IMR-90 (cell line): ENCODE data around the gene ECM2. TPM values are rescaled to one million over a fixed set of nuclear protein-coding genes. Genes with fewer than 3 reads are reported as not detected.

Source experiments
- ATAC-seq: fragments of 200-7000 bp; cut with Tn5 transposase; 2 replicates; pipeline ENCODE4 v1.9.1; 2020; ENCODE audit warnings: low read depth, mild to moderate bottlenecking, moderate library complexity
- BruUV-seq: library from RNA; stranded (reverse); fragments of 400-500 nt; replicated peaks from 2 replicates; lab custom pipeline; 2021; lab: Mats Ljungman, UMichigan
- CTCF ChIA-PET: fragments of 300-600 bp; formaldehyde crosslinking; extraction: SDS; loops from one replicate; lab custom pipeline; 2021; ENCODE audit warnings: antibody characterized with exemption; lab: Yijun Ruan, JAX
- POLR2A ChIA-PET: fragments of 300-600 bp; sonication (Branson Sonifier 250); formaldehyde crosslinking; loops from one replicate; lab custom pipeline; 2022; ENCODE audit warnings: antibody characterized with exemption; ENCODE audit not compliant: unreplicated experiment; lab: Charles Lee
- DNase-seq: peaks from one replicate; pipeline ENCODE4 v3.0.0; 2013
- H2AFZ ChIP-seq: replicated peaks from 2 replicates; pipeline ENCODE3; 2013; ENCODE audit warnings: low read length, mild to moderate bottlenecking; ENCODE audit not compliant: poor library complexity
- H2AK5ac ChIP-seq: 2 replicates; pipeline ENCODE4 v1.6.1; 2013; ENCODE audit warnings: low read depth, low read length, inconsistent platforms
- H2AK9ac ChIP-seq: replicated peaks from 2 replicates; pipeline ENCODE3; 2013; ENCODE audit warnings: mild to moderate bottlenecking, low read depth, low read length, moderate library complexity; ENCODE audit not compliant: poor library complexity
- H2BK120ac ChIP-seq: 2 replicates; pipeline ENCODE4 v1.6.1; 2013; ENCODE audit warnings: low read depth, low read length, inconsistent platforms
- H2BK15ac ChIP-seq: 3 replicates; pipeline ENCODE4 v1.6.1; 2013; ENCODE audit warnings: low read depth, low read length, inconsistent platforms
- H2BK20ac ChIP-seq: 2 replicates; pipeline ENCODE4 v1.6.1; 2013; ENCODE audit warnings: low read depth, mild to moderate bottlenecking, inconsistent platforms, low read length, moderate library complexity
- H2BK5ac ChIP-seq: 2 replicates; pipeline ENCODE4 v1.6.1; 2013; ENCODE audit warnings: mild to moderate bottlenecking, low read depth, low read length, inconsistent platforms; ENCODE audit not compliant: poor library complexity, severe bottlenecking
- H3K14ac ChIP-seq: replicated peaks from 2 replicates; pipeline ENCODE4 v1.6.1; 2013; ENCODE audit warnings: low read depth, low read length, inconsistent platforms
- H3K18ac ChIP-seq: 2 replicates; pipeline ENCODE4 v1.6.1; 2013; ENCODE audit warnings: low read depth, low read length, control low read depth
- H3K23ac ChIP-seq: 2 replicates; pipeline ENCODE4 v1.6.1; 2013; ENCODE audit warnings: low read depth, low read length, inconsistent platforms
- H3K27ac ChIP-seq: 2 replicates; pipeline ENCODE4 v1.5.1; 2013; ENCODE audit warnings: mild to moderate bottlenecking, control low read depth, low read length; ENCODE audit not compliant: insufficient read depth
- H3K27me3 ChIP-seq: 2 replicates; pipeline ENCODE4 v1.6.1; 2013; ENCODE audit warnings: low read length; ENCODE audit not compliant: control insufficient read depth, insufficient read depth
- H3K36me3 ChIP-seq: 2 replicates; pipeline ENCODE4 v1.6.1; 2013; ENCODE audit warnings: low read length, mixed read lengths; ENCODE audit not compliant: control insufficient read depth, insufficient read depth
- H3K4ac ChIP-seq: 2 replicates; pipeline ENCODE4 v1.6.1; 2013; ENCODE audit warnings: low read depth, low read length, inconsistent platforms
- H3K4me1 ChIP-seq: 2 replicates; pipeline ENCODE4 v1.6.1; 2013; ENCODE audit warnings: low read length, mixed read lengths; ENCODE audit not compliant: control insufficient read depth, insufficient read depth
- H3K4me2 ChIP-seq: 2 replicates; pipeline ENCODE4 v1.6.1; 2013; ENCODE audit warnings: low read depth, mild to moderate bottlenecking, control low read depth, low read length, moderate library complexity
- H3K4me3 ChIP-seq: 2 replicates; pipeline ENCODE4 v1.5.1; 2013; ENCODE audit warnings: low read depth, mild to moderate bottlenecking, control low read depth, low read length, moderate library complexity; ENCODE audit not compliant: insufficient read depth
- H3K56ac ChIP-seq: 2 replicates; pipeline ENCODE4 v1.6.1; 2013; ENCODE audit warnings: low read length, inconsistent platforms; ENCODE audit not compliant: insufficient read depth; ENCODE audit errors: extremely low read depth
- H3K79me1 ChIP-seq, 2 experiments: 2 replicates each; pipeline ENCODE4 v1.6.1; 2013; ENCODE audit warnings: low read length in 2 of 2, inconsistent platforms in 1 of 2, low read depth in 1 of 2
- H3K9ac ChIP-seq: 2 replicates; pipeline ENCODE4 v1.6.1; 2013; ENCODE audit warnings: low read depth, low read length, control low read depth
- H3K9me1 ChIP-seq: 2 replicates; pipeline ENCODE4 v1.6.1; 2013; ENCODE audit warnings: low read length, inconsistent platforms; ENCODE audit not compliant: insufficient read depth
- H3K9me3 ChIP-seq: 2 replicates; pipeline ENCODE4 v1.6.1; 2013; ENCODE audit warnings: low read length; ENCODE audit not compliant: control insufficient read depth, insufficient read depth
- H4K20me1 ChIP-seq: 2 replicates; pipeline ENCODE4 v1.6.1; 2013; ENCODE audit warnings: low read length, inconsistent platforms; ENCODE audit not compliant: insufficient read depth
- H4K5ac ChIP-seq: 2 replicates; pipeline ENCODE4 v1.6.1; 2013; ENCODE audit warnings: mild to moderate bottlenecking, low read depth, low read length, control low read depth
- H4K8ac ChIP-seq, 2 experiments: 2 replicates each; pipeline ENCODE4 v1.6.1; 2013; ENCODE audit warnings: low read depth in 2 of 2, low read length in 2 of 2, control low read depth in 1 of 2, inconsistent platforms in 1 of 2
- H4K91ac ChIP-seq: 2 replicates; pipeline ENCODE4 v1.6.1; 2013; ENCODE audit warnings: low read depth, low read length, inconsistent platforms; ENCODE audit not compliant: insufficient read depth
- BHLHE40 ChIP-seq: fragments of 150-350 bp; IDR thresholded peaks from 2 replicates; pipeline ENCODE4 v1.6.1; 2016; ENCODE audit warnings: mild to moderate bottlenecking, low read depth, low read length
- RFX5 ChIP-seq: IDR thresholded peaks from 2 replicates; pipeline ENCODE4 v1.8.0; 2012; ENCODE audit warnings: low read depth, mild to moderate bottlenecking, low read length, moderate library complexity
- WGBS, 2 experiments: methylation state at CpG; one replicate each; pipeline versions ENCODE4 v1.1.5 to v1.1.7; 2013; ENCODE audit warnings: missing lambda C conversion rate in 2 of 2; ENCODE audit not compliant: insufficient read length in 1 of 2; ENCODE audit errors: extremely low coverage in 2 of 2; 5-methylcytosine and 5-hydroxymethylcytosine counted together
- dilution Hi-C: fragments of 300-500 bp; cut with HindIII; formaldehyde crosslinking; loops from one replicate; pipeline ENCODE4 v1.14.3; 2018; ENCODE audit warnings: low sequenced_read_pairs; ENCODE audit not compliant: unreplicated experiment
- in situ Hi-C: fragments of 300-500 bp; cut with MboI; formaldehyde crosslinking; loops from 3 replicates; pipeline ENCODE4 v1.14.3; 2019; ENCODE audit warnings: low sequenced_read_pairs, inconsistent platforms, mixed read lengths
- intact Hi-C: fragments of 100-400 bp; cut with micrococcal nuclease; formaldehyde crosslinking; loops from 2 replicates; pipeline ENCODE4 v1.10.0; 2022
- polyA plus RNA-seq, 3 experiments: library from polyadenylated mRNA; depleted of rRNA; stranded (reverse); fragments of >200 nt; gene quantifications; 2 replicates each; pipeline ENCODE4 v1.2.3, GENCODE V29; 2012; ENCODE audit warnings: low replicate concordance in 1 of 3
- total RNA-seq: library from RNA; depleted of rRNA; stranded (reverse); fragments of >200 nt; gene quantifications from 2 replicates; pipeline ENCODE4 v1.2.3, GENCODE V29; 2012
- TF ChIP-seq, protein P1 (sequence below): conservative IDR thresholded peaks from 2 replicates; pipeline ENCODE4 v1.5.1; 2012; ENCODE audit warnings: mild to moderate bottlenecking, low read depth, low read length, improper control_type of control experiment

ECM2 gene
- total and polyA plus RNA-seq, 2 of the 4 experiments (the other 2 are of a cell fraction) = 0.26 to 0.36 TPM

DNA sequence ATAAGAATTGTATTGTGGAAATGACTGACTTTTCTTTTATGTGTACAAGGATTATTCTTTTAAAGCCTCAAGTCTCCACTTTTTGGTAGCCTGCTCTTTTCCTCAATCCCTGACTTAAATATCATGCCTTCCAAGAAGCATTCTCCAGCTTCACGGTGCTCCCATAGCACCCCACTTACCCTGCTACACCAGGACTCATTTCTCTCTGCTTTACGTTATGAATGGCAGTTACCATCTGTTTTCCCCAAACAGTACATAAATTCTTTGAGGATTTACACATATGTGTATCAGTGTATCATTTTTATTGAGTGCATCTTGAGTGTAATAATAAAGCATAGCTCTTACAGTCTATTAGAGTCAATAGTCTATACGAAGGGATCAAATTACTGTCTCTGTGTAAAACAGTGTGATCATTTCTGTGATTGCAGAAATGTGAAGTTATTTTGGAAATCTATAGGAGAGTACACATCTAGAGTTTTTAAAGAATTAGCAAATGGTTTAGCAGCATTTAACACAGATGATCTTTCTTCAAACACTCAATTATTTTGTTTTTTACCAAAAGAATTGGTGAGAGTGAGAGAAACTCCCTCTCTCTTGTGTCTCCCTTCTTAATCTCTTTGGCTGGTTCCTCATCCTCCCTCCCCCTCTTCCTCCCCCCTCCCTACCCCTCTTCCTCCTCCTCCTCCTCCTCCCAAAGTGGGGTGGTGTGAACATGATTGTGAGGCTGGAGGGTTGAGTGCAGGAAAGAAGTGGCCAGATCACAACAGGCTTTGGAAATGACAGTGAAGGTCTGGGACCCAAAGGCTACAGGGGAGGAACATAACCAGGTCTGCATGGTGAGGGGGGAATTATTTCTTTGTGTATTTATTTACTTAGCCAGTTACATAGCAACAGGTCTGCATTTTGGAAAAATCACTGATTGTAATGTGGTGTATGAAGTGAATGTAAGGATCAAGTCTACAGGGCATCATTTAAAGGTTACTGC lies 27.6 kb upstream of the ECM2 start:
- peak overlapping the region in 1 of 2 experiments; percentile 6; a peak in 1 of 4 replicates for H4K8ac ChIP-seq
- H3K9ac ChIP-seq = no peak overlapping the region
- no peaks in the 10 kb centered on the region; the same call in 1 of the 2 replicates for H3K9me3 ChIP-seq
- dilution Hi-C loops = no loop called here
- no TSS peak for BruUV-seq
- peak overlapping the region; percentile 49 for H2AK9ac ChIP-seq
- TF ChIP-seq, protein P1, sequence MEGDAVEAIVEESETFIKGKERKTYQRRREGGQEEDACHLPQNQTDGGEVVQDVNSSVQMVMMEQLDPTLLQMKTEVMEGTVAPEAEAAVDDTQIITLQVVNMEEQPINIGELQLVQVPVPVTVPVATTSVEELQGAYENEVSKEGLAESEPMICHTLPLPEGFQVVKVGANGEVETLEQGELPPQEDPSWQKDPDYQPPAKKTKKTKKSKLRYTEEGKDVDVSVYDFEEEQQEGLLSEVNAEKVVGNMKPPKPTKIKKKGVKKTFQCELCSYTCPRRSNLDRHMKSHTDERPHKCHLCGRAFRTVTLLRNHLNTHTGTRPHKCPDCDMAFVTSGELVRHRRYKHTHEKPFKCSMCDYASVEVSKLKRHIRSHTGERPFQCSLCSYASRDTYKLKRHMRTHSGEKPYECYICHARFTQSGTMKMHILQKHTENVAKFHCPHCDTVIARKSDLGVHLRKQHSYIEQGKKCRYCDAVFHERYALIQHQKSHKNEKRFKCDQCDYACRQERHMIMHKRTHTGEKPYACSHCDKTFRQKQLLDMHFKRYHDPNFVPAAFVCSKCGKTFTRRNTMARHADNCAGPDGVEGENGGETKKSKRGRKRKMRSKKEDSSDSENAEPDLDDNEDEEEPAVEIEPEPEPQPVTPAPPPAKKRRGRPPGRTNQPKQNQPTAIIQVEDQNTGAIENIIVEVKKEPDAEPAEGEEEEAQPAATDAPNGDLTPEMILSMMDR = no peak
- no peak for TF ChIP-seq RFX5
- no peak for TF ChIP-seq BHLHE40
- no peak overlapping the region for H3K23ac ChIP-seq
- H3K27ac ChIP-seq = peak overlapping the region; percentile 36; the same call in 1 of the 2 replicates
- H3K27me3 ChIP-seq = no peaks in the 10 kb centered on the region; the same call in 1 of the 2 replicates
- H2AFZ ChIP-seq = no peak overlapping the region
- H3K4me1 ChIP-seq = peaks cover 14% of the 10 kb centered on the region
- H3K36me3 ChIP-seq = no peaks in the 10 kb centered on the region
- H2BK120ac ChIP-seq = peak overlapping the region; percentile 41
- H4K20me1 ChIP-seq = no peaks in the 10 kb centered on the region; the same call in 1 of the 2 replicates
- in situ Hi-C loops = no loop called here
- H2BK15ac ChIP-seq = peak overlapping the region; percentile 48; the same call in 1 of the 3 replicates
- ATAC-seq (no peak; the same call in 1 of the 2 replicates), DNase-seq (no peak)
- H3K4ac ChIP-seq = peak overlapping the region; percentile 28
- H3K56ac ChIP-seq = no peak overlapping the region
- peak overlapping the region; percentile 14; the same call in 1 of the 2 replicates for H2BK20ac ChIP-seq
- peaks cover 5% of the 10 kb centered on the region for H3K9me1 ChIP-seq
- H2AK5ac ChIP-seq = peak overlapping the region; percentile 26; the same call in 1 of the 2 replicates
- intact Hi-C loops = no loop called here
- no peak overlapping the region for H2BK5ac ChIP-seq
- no peak overlapping the region; the same call in 1 of the 2 replicates for H4K91ac ChIP-seq
- no peak overlapping the region for H3K4me3 ChIP-seq
- H3K14ac ChIP-seq = no peak overlapping the region
- ChIA-PET CTCF (interaction anchor here (0.7 kb wide), 1 partner anchor 65 kb away, joined by 3 read pairs; no protein-coding TSS in a partner anchor), POLR2A (no interaction called here)
- peak overlapping the region; percentile 11; the same call in 1 of the 2 replicates for H3K18ac ChIP-seq
- peak overlapping the region; percentile 39; the same call in 1 of the 2 replicates for H4K5ac ChIP-seq
- H3K79me1 ChIP-seq = no peaks in the 10 kb centered on the region
- peak overlapping the region; percentile 38; the same call in 1 of the 2 replicates for H3K4me2 ChIP-seq
- no CpG with 5 or more reads among the region's 3 CpGs for WGBS, 2 experiments
